Measurements from ENCODE around the gene DMKN. TPM values are rescaled to one million over a fixed set of nuclear protein-coding genes. Genes with fewer than 3 reads are reported as not detected.

The DMKN gene
- total RNA-seq, 2 donors from 2014 or later: 430 to 451 TPM

DNA sequence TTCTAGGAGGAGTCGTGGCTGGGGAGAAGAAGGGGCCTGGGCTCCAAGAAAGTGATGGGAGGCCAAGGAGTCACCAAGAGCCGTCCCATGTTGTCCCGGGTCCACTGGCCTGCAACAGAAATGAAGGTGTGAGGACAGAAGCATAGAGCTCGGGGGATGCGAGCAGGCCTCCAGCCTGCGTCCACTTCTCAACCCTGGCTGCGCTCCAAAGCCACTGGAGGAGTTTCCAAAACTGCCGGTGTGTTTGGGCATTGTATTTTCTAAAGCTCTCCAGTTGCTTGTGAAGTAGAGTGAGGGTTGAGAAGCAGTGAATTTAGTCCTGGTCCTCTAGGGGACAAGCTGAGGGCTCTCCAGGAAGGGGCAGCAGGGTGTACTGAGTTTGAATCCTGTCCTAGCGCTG, 52.4 kb downstream of the DMKN start:
- H3K9ac ChIP-seq (ENCODE audit: extremely low read depth, low read length, poor library complexity, severe bottlenecking): no peak overlapping the region
- DNase-seq: no peak
- no peaks in the 10 kb centered on the region for H3K9me3 ChIP-seq (ENCODE audit: control insufficient read depth, low read length)
- no peaks in the 10 kb centered on the region for H3K36me3 ChIP-seq (ENCODE audit: control insufficient read depth, insufficient read depth, low read length)
- 91 to 98% methylated on average over 7 to 9 of the region's 9 CpGs for WGBS, 2 experiments (ENCODE audit: insufficient coverage in 1 of 2, insufficient read length in 1 of 2)
- Mint-ChIP-seq H3K9me3 (no peaks in the 10 kb centered on the region), H3K27me3 (ENCODE audit: insufficient read depth) (no peaks in the 10 kb centered on the region), H3K4me1 (peaks cover 27% of the 10 kb centered on the region), H3K36me3 (ENCODE audit: low read depth) (no peaks in the 10 kb centered on the region), H3K27ac (no peak overlapping the region), H3K4me3 (no peak overlapping the region)
- H3K27me3 ChIP-seq (ENCODE audit: control insufficient read depth, insufficient read depth, low read length, poor library complexity, severe bottlenecking): no peaks in the 10 kb centered on the region
- TF ChIP-seq, protein P1, sequence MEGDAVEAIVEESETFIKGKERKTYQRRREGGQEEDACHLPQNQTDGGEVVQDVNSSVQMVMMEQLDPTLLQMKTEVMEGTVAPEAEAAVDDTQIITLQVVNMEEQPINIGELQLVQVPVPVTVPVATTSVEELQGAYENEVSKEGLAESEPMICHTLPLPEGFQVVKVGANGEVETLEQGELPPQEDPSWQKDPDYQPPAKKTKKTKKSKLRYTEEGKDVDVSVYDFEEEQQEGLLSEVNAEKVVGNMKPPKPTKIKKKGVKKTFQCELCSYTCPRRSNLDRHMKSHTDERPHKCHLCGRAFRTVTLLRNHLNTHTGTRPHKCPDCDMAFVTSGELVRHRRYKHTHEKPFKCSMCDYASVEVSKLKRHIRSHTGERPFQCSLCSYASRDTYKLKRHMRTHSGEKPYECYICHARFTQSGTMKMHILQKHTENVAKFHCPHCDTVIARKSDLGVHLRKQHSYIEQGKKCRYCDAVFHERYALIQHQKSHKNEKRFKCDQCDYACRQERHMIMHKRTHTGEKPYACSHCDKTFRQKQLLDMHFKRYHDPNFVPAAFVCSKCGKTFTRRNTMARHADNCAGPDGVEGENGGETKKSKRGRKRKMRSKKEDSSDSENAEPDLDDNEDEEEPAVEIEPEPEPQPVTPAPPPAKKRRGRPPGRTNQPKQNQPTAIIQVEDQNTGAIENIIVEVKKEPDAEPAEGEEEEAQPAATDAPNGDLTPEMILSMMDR (conservative IDR thresholded peaks at IDR 0.05): no peak
- H3K4me3 ChIP-seq (ENCODE audit: low read length): no peak overlapping the region
- H3K27ac ChIP-seq (ENCODE audit: low read depth, low read length): no peak overlapping the region
- H3K4me1 ChIP-seq (ENCODE audit: control insufficient read depth, insufficient read depth, low read length): peaks cover 5% of the 10 kb centered on the region

DNA sequence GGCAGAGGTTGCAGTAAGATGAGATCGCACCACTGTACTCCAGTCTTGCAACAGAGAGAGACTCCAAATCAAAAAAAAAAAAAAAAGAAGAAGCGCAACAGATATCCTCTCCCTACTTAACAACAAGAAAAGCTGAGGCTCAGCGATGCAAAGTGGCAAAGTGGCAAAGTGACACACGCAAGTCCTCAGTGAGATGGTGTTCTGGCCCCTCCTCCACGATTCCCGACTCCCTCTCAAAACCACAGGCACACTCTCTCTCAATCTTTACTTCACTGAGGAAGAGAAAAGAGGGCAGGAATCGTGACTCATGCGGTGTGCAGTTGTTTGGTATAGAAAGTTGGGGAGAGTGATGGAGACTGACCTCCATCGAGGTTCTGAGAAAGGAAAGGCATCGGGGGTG, 52.8 kb downstream of the DMKN start:
- H3K9ac ChIP-seq (ENCODE audit: extremely low read depth, low read length, poor library complexity, severe bottlenecking): no peak overlapping the region
- peaks cover 5% of the 10 kb centered on the region for H3K4me1 ChIP-seq (ENCODE audit: control insufficient read depth, insufficient read depth, low read length)
- no peaks in the 10 kb centered on the region for H3K36me3 ChIP-seq (ENCODE audit: control insufficient read depth, insufficient read depth, low read length)
- peaks cover 27% of the 10 kb centered on the region for H3K4me1 Mint-ChIP-seq
- H3K36me3 Mint-ChIP-seq (ENCODE audit: low read depth): no peaks in the 10 kb centered on the region
- no peak overlapping the region for H3K4me3 Mint-ChIP-seq
- DNase-seq: no peak
- H3K27me3 ChIP-seq (ENCODE audit: control insufficient read depth, insufficient read depth, low read length, poor library complexity, severe bottlenecking): no peaks in the 10 kb centered on the region
- no peaks in the 10 kb centered on the region for H3K27me3 Mint-ChIP-seq (ENCODE audit: insufficient read depth)
- H3K9me3 ChIP-seq (ENCODE audit: control insufficient read depth, low read length): no peaks in the 10 kb centered on the region
- no peaks in the 10 kb centered on the region for H3K9me3 Mint-ChIP-seq
- no peak overlapping the region for H3K27ac Mint-ChIP-seq
- 97 to 100% methylated on average over 2 to 9 of the region's 10 CpGs for WGBS, 2 experiments (ENCODE audit: insufficient coverage in 1 of 2, insufficient read length in 1 of 2)
- no peak overlapping the region for H3K27ac ChIP-seq (ENCODE audit: low read depth, low read length)
- no peak overlapping the region for H3K4me3 ChIP-seq (ENCODE audit: low read length)
- TF ChIP-seq, protein P1 (conservative IDR thresholded peaks at IDR 0.05): no peak

DNA sequence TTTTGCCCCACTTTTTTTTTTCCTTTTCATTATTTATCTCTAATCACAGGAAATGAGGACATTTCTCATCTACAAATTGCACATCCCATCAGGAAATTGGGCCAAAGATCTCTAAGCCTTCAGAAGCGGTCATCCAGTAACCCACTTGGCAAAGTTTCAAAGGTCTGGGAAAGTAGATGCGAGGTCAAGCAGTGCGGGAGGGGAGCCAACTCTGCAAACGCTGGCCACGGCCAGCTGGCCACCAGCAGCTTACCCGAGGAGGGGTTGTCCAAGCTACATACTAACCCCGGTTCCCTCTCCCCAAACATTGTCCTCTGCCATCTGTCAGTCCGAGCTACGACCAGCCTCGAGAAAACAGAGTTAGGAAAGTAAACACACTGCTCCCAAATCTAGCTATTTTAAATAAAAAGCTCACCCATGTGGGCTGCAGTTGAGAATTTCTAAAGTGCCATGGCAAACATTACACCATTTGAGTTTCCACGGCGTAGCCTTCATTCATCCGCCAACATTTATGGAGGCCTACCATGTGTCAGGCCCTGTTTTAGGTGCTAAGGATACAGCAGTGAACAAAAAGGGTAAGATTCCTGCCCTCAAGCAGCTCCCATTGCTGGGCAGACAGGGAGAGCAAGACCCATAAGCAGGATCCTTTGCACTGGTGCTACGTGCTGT, 53.9 kb downstream of the DMKN start:
- no peak overlapping the region for H3K9ac ChIP-seq (ENCODE audit: extremely low read depth, low read length, poor library complexity, severe bottlenecking)
- H3K27ac Mint-ChIP-seq: no peak overlapping the region
- no peak overlapping the region for H3K4me3 ChIP-seq (ENCODE audit: low read length)
- H3K36me3 ChIP-seq (ENCODE audit: control insufficient read depth, insufficient read depth, low read length): no peaks in the 10 kb centered on the region
- no peak overlapping the region for H3K4me3 Mint-ChIP-seq
- H3K9me3 ChIP-seq (ENCODE audit: control insufficient read depth, low read length): no peaks in the 10 kb centered on the region
- no peak for DNase-seq
- H3K27me3 Mint-ChIP-seq (ENCODE audit: insufficient read depth): no peaks in the 10 kb centered on the region
- peaks cover 5% of the 10 kb centered on the region for H3K4me1 ChIP-seq (ENCODE audit: control insufficient read depth, insufficient read depth, low read length)
- H3K27ac ChIP-seq (ENCODE audit: low read depth, low read length): no peak overlapping the region
- no peaks in the 10 kb centered on the region for H3K36me3 Mint-ChIP-seq (ENCODE audit: low read depth)
- no peaks in the 10 kb centered on the region for H3K9me3 Mint-ChIP-seq
- H3K4me1 Mint-ChIP-seq: peaks cover 27% of the 10 kb centered on the region
- WGBS, 2 experiments (ENCODE audit: insufficient coverage in 1 of 2, insufficient read length in 1 of 2): 89% methylated on average over 14 of the region's 14 CpGs
- TF ChIP-seq, protein P1 (conservative IDR thresholded peaks at IDR 0.05): no peak
- H3K27me3 ChIP-seq (ENCODE audit: control insufficient read depth, insufficient read depth, low read length, poor library complexity, severe bottlenecking): no peaks in the 10 kb centered on the region

Data from endodermal cell (in vitro differentiated cells).